Measurements from ENCODE around the gene HERC2. TPM values are rescaled to one million over a fixed set of nuclear protein-coding genes. Genes with fewer than 3 reads are reported as not detected.
"Not testable (repeated sequence)": the region's sequence is repeated elsewhere in the genome, so short reads cannot be mapped to it uniquely, and the experiment has no call there.

Gene HERC2
- total RNA-seq, 2 donors from 2014 or later = 105 to 112 TPM

GRCh38 chr15:28153492-28154119 is 168.4 kb downstream of the HERC2 start:
- no peak for DNase-seq
- H3K36me3 Mint-ChIP-seq (ENCODE audit: low read depth) = peaks cover 68% of the 10 kb centered on the region
- no peak overlapping the region for H3K4me3 Mint-ChIP-seq
- Histone ChIP-seq H3K4me3 (ENCODE audit: low read length) (no peak overlapping the region), H3K9ac (ENCODE audit: extremely low read depth, low read length, poor library complexity, severe bottlenecking) (no peak overlapping the region), H3K27me3 (ENCODE audit: control insufficient read depth, insufficient read depth, low read length, poor library complexity, severe bottlenecking) (no peaks in the 10 kb centered on the region), H3K36me3 (ENCODE audit: control insufficient read depth, insufficient read depth, low read length) (peaks cover 21% of the 10 kb centered on the region), H3K9me3 (ENCODE audit: control insufficient read depth, low read length) (no peaks in the 10 kb centered on the region), H3K4me1 (ENCODE audit: control insufficient read depth, insufficient read depth, low read length) (no peaks in the 10 kb centered on the region), H3K27ac (ENCODE audit: low read depth, low read length) (no peak overlapping the region)
- 94 to 95% methylated on average over 4 to 11 of the region's 13 CpGs for whole genome bisulfite sequencing, 2 experiments (ENCODE audit: insufficient coverage in 1 of 2, insufficient read length in 1 of 2)
- no peaks in the 10 kb centered on the region for H3K27me3 Mint-ChIP-seq (ENCODE audit: insufficient read depth)
- no peaks in the 10 kb centered on the region for H3K4me1 Mint-ChIP-seq
- H3K9me3 Mint-ChIP-seq = peaks cover 40% of the 10 kb centered on the region
- peak; percentile 37 for TF ChIP-seq CTCF (conservative IDR thresholded peaks at IDR 0.05)
- no peak overlapping the region for H3K27ac Mint-ChIP-seq

- not testable (repeated sequence) for H3K27ac ChIP-seq (ENCODE audit: low read depth, low read length); H3K4me3 Mint-ChIP-seq; H3K27me3 Mint-ChIP-seq (ENCODE audit: insufficient read depth); H3K27ac Mint-ChIP-seq; H3K27me3 ChIP-seq (ENCODE audit: control insufficient read depth, insufficient read depth, low read length, poor library complexity, severe bottlenecking); H3K4me1 ChIP-seq (ENCODE audit: control insufficient read depth, insufficient read depth, low read length); H3K9ac ChIP-seq (ENCODE audit: extremely low read depth, low read length, poor library complexity, severe bottlenecking); DNase-seq; H3K9me3 ChIP-seq (ENCODE audit: control insufficient read depth, low read length); H3K4me3 ChIP-seq (ENCODE audit: low read length); H3K4me1 Mint-ChIP-seq
- Mint-ChIP-seq H3K9me3 (peaks cover 33% of the 10 kb centered on the region), H3K36me3 (ENCODE audit: low read depth) (peaks cover 63% of the 10 kb centered on the region)
- 80 to 95% methylated on average over 2 to 7 of the region's 8 CpGs for WGBS, 2 experiments (ENCODE audit: insufficient coverage in 1 of 2, insufficient read length in 1 of 2)
- peaks cover 21% of the 10 kb centered on the region for H3K36me3 ChIP-seq (ENCODE audit: control insufficient read depth, insufficient read depth, low read length)
Observed at GRCh38 chr15:28152538-28152923, 169.4 kb downstream of the HERC2 start.

GRCh38 chr15:28151864-28152537 is 170.0 kb downstream of the HERC2 start:
- not testable (repeated sequence) for DNase-seq; H3K27me3 ChIP-seq (ENCODE audit: control insufficient read depth, insufficient read depth, low read length, poor library complexity, severe bottlenecking); H3K27ac Mint-ChIP-seq; H3K4me3 Mint-ChIP-seq; H3K27me3 Mint-ChIP-seq (ENCODE audit: insufficient read depth); H3K9ac ChIP-seq (ENCODE audit: extremely low read depth, low read length, poor library complexity, severe bottlenecking); H3K9me3 ChIP-seq (ENCODE audit: control insufficient read depth, low read length); H3K4me1 ChIP-seq (ENCODE audit: control insufficient read depth, insufficient read depth, low read length); H3K27ac ChIP-seq (ENCODE audit: low read depth, low read length); H3K4me3 ChIP-seq (ENCODE audit: low read length); H3K4me1 Mint-ChIP-seq
- WGBS, 2 experiments (ENCODE audit: insufficient coverage in 1 of 2, insufficient read length in 1 of 2) = 0 to 67% methylated on average over 1 to 5 of the region's 9 CpGs
- Mint-ChIP-seq H3K36me3 (ENCODE audit: low read depth) (peaks cover 59% of the 10 kb centered on the region), H3K9me3 (peaks cover 28% of the 10 kb centered on the region)
- peaks cover 21% of the 10 kb centered on the region for H3K36me3 ChIP-seq (ENCODE audit: control insufficient read depth, insufficient read depth, low read length)

GRCh38 chr15:28147801-28148200 is 174.2 kb downstream of the HERC2 start:
- peaks cover 72% of the 10 kb centered on the region for H3K36me3 Mint-ChIP-seq (ENCODE audit: low read depth)
- H3K4me3 Mint-ChIP-seq = no peak overlapping the region
- H3K27ac Mint-ChIP-seq = no peak overlapping the region
- Histone ChIP-seq H3K4me3 (ENCODE audit: low read length) (no peak overlapping the region), H3K36me3 (ENCODE audit: control insufficient read depth, insufficient read depth, low read length) (peaks cover 50% of the 10 kb centered on the region), H3K27ac (ENCODE audit: low read depth, low read length) (no peak overlapping the region), H3K9me3 (ENCODE audit: control insufficient read depth, low read length) (no peaks in the 10 kb centered on the region), H3K9ac (ENCODE audit: extremely low read depth, low read length, poor library complexity, severe bottlenecking) (no peak overlapping the region), H3K4me1 (ENCODE audit: control insufficient read depth, insufficient read depth, low read length) (no peaks in the 10 kb centered on the region), H3K27me3 (ENCODE audit: control insufficient read depth, insufficient read depth, low read length, poor library complexity, severe bottlenecking) (no peaks in the 10 kb centered on the region)
- 92 to 100% methylated on average over 2 to 3 of the region's 3 CpGs for WGBS, 2 experiments (ENCODE audit: insufficient coverage in 1 of 2, insufficient read length in 1 of 2)
- H3K27me3 Mint-ChIP-seq (ENCODE audit: insufficient read depth) = no peaks in the 10 kb centered on the region
- peaks cover 12% of the 10 kb centered on the region for H3K9me3 Mint-ChIP-seq
- no peak for TF ChIP-seq CTCF (conservative IDR thresholded peaks at IDR 0.05)
- DNase-seq = no peak
- H3K4me1 Mint-ChIP-seq = no peaks in the 10 kb centered on the region

- not testable (repeated sequence) for H3K4me3 ChIP-seq (ENCODE audit: low read length); H3K9me3 ChIP-seq (ENCODE audit: control insufficient read depth, low read length); H3K4me1 ChIP-seq (ENCODE audit: control insufficient read depth, insufficient read depth, low read length); H3K27me3 ChIP-seq (ENCODE audit: control insufficient read depth, insufficient read depth, low read length, poor library complexity, severe bottlenecking); H3K4me1 Mint-ChIP-seq; H3K27ac Mint-ChIP-seq; DNase-seq; H3K27ac ChIP-seq (ENCODE audit: low read depth, low read length); H3K9me3 Mint-ChIP-seq; H3K9ac ChIP-seq (ENCODE audit: extremely low read depth, low read length, poor library complexity, severe bottlenecking); H3K4me3 Mint-ChIP-seq; H3K27me3 Mint-ChIP-seq (ENCODE audit: insufficient read depth)
- H3K36me3 ChIP-seq (ENCODE audit: control insufficient read depth, insufficient read depth, low read length) = peaks cover 47% of the 10 kb centered on the region
- peaks cover 67% of the 10 kb centered on the region for H3K36me3 Mint-ChIP-seq (ENCODE audit: low read depth)
- 96 to 100% methylated on average over 3 to 4 of the region's 4 CpGs for WGBS, 2 experiments (ENCODE audit: insufficient coverage in 1 of 2, insufficient read length in 1 of 2)
Observed at GRCh38 chr15:28145419-28145818, 176.6 kb downstream of the HERC2 start.
